NCI-H510A treated with DMSO at 0.1 percent for 48 hours (cell line): ENCODE measurements around the gene GLRX5.
A peak's percentile ranks its signal among the peaks of the same experiment; 100 is the strongest.

ENCODE experiments used
- DNase-seq: peaks from one replicate; lab custom pipeline; 2025; lab: John Stamatoyannopoulos, UW

GLRX5 gene

DNA sequence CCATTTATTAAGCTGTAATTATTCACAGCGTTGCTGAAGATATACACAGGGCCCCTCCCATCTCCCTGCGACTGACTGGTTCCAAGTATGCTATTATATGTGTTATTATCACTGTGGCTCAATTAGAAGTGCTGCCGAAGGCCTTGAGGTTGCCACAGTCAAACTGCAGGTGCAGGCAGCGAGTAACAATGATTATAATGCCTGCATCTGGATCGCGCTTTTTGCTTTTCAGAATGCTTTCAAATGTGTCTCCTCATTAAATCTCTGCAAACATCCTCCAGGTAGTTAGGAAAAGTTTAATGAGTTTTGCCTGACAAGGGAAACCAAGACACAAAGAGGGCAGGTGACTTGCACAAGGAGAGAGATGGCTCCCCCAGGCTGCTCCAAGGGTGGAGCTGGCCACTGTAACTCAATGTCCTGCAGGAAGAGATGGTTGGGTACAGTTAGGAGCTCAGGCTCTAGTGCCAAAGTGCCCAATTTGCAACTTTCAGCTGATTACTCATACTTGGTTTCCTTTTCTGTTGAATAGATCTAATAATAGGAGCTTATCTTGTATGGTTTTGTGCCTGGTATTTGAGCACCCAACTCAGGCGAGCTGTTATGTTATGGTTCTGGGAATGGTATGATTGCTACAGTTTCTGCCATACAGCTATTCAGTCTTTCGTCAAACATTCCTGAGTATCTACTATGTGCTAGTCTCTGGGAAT is 16.7 kb upstream of the GLRX5 start:
- DNase-seq: no peak

DNA sequence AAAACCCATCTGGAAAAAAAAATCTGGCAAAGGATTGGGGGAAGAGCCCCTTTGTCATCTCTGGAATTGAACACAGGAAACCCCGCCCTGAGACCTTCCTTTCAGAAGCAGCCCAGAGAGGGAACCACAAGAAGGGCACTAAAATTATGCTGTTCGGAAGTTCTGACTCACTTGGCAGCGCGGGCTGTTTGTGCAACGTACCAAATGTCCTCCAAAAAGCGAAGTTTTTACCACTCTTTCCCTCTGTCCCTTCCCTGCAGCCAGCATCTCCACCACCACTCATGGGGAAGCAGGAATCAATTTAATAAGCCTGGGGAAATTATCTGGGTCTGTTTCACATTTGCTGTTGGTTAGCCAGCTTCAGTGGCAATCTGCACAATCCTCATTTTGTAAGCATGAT is 15.2 kb upstream of the GLRX5 start:
- DNase-seq: no peak

DNA sequence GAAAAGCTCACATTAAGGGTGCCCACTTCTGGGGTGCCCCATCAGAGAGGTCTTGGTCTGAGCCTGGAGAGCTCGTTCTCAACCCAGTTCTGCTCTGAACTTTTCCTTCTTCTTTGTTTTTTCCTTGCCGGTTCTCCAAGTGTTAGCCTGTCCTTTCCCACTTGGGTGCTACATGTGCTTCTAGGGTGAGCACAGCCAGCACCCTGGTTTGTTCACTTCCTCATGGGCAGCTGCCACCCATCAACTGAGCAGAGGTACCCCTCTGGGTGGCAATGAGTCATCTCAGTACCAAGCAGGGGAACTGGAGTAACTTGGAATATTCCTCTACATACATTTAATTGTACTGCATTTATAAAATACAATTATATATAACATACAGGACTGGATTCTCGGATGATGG is 14.5 kb upstream of the GLRX5 start:
- DNase-seq: no peak

DNA sequence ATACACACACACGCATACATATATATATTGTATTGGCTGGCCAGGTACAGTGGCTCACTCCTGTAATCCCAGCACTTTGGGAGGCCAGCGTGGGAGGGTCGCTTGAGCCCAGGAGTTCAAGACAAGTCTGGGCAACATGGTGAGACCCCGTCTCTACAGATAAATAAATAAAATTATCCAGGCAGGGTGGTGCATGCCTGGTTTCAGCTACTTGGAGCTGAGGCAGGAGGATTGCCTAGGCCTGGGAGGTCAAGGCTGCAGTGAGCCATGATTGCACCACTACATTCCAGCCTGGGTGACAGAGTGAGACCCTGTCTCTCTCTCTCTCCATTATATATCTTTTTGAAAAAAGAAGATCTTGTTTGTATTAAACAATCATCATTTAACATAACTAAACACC is 13.8 kb upstream of the GLRX5 start:
- no peak for DNase-seq

DNA sequence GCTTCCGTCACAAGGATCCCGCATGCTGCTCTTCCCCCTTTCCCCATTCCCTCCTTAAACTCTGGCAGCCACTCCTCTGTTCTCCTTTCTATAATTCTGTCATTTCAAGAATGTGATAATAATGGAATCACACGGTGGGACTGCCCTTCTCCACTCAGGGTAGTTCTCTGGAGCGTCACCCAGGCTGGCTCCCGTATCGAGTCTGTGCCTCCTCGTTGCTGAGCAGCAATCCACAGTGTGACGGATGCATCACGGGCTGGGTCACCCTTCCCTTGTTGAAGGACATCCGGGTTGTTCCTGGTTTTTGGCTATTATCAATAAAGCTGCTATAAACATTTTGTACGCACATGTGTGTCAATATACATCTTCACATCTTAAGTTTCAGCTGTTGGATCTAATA is 12.7 kb upstream of the GLRX5 start:
- DNase-seq: no peak

DNA sequence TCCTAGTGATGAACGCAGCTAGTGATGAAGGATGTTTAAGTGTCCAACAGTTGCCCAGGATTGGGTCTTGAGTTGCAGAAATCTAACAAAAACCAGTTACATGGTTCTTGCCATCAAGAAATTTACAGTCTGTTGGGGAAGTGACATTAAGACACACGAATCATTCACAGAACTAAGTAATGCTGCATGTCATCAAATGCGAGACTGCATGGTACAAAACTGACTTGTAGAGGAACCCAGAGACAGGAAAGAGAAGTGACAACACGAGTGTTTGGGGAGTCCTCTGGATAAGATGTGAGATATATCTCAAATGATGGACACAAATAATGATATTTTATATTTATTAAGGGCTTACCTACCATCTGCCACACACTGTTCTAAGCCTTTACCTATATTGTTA is 12.3 kb upstream of the GLRX5 start:
- no peak for DNase-seq

DNA sequence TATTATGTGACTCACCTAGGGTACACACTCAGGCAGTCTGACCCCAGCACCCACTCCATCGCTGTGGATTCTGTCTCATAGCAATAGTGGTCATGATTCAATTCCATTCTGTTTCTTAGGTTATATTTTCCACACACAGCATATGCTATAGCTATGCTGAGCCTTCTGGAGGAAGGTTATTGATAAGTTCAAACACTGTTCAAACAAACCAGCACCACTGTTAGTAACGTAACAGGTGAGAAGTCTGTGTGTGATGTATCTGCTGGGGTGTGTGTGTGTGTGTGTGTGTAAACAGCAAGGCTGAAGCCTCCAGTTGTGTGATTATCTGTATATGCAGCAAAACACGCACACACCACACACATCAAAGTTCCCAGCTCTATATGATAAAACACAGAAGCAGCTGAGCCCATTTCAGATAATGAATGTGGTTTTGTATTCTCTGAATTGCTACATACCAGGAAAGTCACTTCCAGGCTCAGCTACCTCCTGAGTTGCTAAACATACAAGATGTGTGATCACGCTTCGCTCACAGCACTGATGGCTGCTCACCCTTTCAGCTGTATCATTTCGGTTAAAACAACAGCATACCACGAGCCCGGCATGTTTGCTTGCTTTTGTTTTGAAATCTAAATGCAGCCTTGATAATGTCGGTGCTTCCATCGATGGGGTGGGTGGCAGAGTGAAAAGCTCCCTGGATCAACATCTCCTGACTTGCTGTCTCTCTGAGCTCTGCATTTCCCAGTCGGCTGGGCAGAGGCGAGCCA is 11.6 kb upstream of the GLRX5 start:
- DNase-seq: no peak

DNA sequence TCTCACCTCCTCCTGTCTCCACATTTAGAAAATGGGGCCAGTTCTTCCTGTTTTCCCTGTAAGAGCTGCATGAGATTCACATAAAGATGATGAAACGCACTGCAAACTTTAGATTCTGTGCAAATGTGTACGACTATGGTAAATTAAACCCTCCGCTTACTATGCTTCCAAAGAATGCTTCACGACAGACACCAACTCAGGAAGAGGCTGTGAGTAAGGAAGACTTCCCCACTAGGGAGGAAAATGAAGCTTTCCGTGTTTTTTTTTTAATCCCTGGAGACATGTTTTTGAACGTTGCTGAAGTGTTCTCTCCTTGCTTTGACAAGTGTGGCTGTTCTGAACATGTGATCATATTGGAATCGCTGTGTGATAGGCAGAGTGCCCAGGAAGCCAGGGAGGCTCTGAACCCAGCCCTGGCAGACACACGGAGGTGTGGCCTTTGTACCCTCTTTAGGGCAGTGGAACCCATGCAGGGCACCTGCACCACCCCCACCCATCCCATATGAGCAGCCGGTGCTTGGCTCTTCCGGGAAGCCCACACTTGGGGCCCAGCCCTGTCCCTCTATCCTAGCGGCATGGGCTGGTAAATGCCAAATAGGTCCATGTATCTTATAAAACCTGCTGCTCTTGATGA is 10.9 kb upstream of the GLRX5 start:
- peak; percentile 52 for DNase-seq

DNA sequence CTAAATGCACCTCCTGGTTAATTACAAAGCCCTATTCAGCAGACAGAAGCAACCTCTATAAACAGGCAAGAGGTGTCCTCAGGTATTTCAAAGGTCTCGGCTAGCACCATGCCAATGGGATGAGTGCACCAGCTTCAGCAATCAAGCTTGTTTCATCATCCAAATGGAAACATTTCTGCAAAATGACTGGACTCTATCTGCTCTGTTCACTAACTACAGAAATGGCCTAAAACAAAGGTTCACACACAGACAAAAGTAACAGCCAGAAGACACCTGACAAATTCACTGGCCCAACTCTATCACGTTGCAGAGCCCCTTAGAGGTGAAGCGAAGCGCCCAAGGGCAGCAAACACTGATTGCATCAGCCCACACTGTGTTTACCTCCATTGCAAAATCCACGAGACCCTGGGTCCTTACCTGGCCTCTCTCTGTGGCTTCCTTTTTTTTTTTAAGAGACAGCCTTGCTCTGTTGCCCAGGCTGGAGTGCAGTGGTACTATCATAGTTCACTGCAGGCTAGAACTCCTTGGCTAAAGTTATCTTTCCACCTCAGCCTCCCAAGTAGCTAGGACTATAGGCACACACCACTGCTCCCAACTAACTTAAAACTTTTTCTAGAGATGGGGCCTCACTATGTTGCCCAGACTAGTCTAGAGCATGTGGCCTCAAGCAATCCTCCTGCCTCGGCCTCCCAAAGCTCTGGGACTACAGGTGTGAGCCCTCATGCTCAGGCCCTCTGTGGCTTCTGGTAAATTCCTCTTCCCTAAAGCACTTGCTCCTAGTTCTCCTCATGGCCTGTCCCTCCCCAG is 9.9 kb upstream of the GLRX5 start:
- no peak for DNase-seq

DNA sequence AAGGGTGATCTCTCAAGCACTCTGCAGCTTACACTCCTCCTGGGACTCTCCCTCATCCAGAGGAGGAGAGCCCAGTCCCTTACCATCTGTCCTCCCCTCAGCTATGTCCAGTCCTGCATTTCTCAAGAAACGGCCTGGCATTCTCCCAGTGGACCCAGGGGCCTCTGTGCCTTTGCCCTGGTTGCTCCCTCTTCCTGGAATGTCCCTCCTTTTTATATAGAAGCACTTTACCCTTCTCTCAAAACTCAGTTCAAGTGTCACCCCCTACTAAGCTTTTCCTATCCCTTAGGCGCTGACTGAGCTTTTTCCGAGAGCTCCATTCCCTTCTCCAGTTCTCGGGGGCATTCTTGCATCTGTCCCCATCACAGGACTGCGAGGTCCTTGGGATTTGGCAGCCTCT is 8.9 kb upstream of the GLRX5 start:
- no peak for DNase-seq

DNA sequence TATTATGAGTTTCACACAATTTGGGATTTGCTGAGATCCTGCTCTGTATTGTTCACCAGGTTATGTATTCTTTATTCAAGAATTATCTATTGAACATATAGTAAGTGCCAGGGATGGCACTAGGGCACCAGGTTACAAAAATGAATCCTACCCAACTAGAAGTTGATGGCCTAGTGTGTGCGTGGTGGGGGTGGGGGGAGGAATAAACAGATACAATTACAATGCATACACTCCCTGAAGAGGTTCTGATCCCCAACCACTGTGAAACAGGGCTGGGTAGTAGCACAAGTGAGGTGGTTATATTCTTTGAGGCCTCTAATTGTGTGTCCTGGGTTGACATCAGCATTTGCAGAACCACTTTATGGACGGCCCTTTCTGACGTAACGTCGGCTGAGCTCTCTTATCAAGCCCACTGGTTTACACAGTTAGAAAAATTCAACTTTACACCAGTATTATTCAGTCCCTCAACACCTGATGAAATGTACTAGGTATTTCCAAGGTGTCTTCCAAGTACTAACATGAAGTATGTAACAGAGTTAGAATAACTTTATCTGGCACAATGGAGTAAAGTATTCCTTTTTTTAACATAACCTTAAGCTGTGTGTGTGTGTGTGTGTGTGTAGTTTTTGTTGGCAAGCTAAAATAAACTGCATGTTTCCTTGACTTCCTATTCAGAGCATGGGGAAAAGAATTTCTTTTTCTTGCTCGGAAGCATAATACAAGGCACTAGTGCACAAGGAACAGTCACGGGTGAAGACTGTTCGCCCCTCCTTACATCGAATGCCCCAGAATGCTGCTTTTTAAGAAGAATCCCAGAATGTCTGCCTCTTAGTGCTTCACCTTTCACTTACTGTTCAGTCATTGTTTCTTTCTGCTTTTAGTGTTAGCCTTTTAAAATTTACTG is 8.1 kb upstream of the GLRX5 start:
- no peak for DNase-seq

DNA sequence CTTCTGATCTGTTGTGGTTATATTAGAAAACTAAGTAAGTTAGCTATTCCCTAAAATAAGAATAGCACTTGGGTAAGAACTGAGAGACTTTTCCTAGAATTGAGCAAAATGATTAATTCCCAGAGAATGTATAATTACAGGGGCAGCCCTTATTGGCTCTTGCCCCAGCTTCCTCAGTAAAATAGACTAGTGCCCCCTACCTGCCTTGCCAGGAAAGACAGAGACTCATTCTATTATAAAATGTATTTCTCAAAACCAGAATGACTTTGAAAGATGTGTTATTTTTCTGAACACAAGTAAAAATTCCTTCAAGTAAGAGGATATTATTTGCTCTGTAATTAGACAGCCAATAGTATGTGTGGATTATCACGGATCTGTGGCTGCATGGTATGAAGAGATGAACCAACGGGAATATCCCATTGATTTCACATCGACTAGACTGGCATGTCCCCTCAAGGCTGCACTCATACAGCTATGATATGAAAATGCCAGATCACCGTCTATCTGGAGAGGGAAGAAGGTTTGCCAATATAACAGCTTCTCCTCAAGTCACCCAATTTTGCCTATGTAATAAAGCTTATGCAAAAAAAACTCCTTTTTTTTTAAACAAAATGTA is 7.4 kb upstream of the GLRX5 start:
- DNase-seq: peak; percentile 16

DNA sequence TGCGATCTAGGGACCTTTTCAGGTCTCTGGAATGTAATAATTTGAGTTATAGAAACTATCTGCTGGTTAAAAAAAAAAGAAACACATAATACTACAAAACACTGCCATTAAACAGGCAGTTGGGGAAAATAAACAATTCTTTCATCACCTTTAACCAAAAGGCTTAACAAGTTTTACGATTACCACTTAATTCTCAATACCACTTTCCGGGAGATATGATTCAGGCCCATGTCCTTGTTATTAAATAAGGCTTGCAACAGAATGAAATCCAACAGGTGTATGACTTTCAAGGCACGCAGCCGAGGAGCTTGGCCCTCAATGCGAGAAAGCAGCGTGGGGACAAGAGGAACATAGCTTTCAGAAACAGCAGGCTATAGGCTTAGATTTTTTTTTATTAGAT is 5.6 kb upstream of the GLRX5 start:
- DNase-seq: no peak

DNA sequence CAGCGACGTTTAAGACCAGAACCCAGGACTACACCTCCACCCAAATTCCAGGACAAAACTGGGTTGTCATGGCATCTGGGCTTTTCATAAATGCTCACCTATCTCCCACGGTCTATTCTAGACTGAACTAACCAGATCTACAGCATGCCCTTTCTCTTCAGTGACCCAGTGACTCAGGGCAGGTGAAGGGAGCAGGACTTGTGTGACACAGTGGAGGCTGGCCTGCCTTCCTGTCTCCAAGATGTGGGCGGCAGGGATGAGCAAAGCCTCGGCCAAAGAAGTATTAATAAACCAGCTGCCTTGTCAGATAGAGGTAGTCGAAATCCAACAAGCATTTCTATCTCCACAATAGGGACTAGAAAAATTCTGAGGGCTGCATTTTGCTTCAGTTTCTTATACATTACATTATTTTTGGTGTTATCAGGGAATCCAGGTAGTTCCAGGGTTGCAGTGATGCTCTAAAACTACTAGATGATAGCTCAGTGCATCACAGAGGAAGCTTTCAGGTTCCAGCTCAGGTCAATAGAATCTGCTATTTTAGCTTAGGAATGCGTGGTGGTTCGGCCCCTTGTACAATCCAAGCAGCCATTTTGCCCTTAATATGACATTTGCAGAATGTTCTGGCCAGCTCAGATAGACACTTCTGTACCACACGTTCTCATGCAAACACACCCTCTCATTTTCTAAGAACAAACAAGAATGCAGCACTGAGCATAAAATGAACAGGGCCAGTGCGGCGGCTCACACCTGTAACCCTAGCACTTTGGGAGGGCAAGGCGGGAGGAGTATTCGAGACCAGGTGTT is 4.2 kb upstream of the GLRX5 start:
- DNase-seq: no peak

DNA sequence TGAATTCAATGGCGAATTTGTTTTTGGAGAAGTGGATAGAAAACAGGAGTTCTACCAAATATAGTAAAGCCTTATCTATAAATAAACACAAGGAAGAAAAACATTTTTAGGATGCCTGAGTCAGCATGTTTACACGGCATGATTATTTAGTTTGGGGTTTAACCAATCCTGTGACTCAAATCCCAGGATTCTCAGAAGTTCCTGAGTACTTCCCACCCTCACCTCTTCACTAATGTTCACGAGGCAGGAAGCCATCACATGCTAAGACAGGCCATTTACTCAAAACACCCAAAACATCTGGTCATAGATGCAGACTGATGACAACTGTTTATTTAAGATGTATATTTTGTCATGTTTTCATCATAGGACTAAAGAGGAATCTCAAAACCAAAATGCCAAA is 3.4 kb upstream of the GLRX5 start:
- DNase-seq: no peak

DNA sequence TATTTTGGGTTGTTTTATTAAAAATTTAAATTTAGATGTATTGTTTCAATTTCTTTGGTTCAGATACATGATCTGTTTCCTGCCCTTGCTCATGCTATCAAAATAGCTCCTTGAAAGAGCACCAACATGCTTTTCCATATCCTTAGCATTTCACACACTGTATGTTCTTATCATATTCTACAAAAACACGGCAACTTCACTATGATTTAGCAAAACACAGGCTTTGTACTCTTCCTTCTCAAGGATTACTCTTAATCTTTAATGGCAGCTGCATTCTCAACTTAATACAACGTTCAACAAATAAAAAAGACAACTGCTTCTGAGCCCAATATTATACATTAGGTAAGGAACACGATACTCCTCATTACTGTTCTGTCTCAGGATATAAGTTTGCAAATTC is 2.9 kb upstream of the GLRX5 start:
- no peak for DNase-seq

DNA sequence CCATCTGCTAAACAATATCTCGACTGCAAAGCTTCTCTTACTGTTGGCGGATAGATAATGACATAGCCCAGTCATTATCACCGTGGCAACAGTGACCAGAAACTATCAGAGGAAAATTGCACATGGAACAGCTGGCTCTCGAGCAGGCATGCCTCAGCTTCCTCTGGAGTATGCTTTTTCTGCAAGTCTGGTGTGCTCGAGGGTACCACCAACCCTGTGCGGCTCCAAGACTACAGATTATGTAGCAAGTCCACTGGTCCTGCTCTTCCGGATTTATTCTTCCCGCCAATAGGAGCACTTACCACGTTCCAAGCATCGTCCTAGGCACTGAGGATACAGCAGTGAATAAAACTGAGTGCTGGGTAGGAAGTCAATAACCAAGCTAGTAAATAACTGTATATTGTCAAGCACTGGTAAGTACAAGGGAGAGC is 1.4 kb upstream of the GLRX5 start:
- no peak for DNase-seq

DNA sequence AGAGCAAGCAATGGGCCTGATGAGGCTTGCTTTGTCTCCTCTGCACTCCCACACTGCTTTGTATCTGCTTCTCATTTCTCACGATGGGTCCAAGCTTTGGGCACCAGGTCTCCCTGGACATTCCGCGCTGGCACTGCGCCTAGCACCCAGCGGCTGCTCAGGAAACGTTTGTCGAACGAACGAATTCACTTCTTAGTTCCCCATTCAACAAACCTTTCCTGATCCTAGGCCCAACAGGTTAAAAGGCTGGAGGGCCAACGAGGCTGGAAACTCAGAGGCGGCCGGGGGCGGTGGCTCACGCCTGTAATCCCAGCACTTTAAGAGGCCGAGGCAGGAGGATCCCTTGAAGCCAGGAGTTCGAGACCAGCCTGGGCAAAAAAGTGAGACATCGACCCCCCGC is 1.0 kb upstream of the GLRX5 start:
- DNase-seq: no peak

DNA sequence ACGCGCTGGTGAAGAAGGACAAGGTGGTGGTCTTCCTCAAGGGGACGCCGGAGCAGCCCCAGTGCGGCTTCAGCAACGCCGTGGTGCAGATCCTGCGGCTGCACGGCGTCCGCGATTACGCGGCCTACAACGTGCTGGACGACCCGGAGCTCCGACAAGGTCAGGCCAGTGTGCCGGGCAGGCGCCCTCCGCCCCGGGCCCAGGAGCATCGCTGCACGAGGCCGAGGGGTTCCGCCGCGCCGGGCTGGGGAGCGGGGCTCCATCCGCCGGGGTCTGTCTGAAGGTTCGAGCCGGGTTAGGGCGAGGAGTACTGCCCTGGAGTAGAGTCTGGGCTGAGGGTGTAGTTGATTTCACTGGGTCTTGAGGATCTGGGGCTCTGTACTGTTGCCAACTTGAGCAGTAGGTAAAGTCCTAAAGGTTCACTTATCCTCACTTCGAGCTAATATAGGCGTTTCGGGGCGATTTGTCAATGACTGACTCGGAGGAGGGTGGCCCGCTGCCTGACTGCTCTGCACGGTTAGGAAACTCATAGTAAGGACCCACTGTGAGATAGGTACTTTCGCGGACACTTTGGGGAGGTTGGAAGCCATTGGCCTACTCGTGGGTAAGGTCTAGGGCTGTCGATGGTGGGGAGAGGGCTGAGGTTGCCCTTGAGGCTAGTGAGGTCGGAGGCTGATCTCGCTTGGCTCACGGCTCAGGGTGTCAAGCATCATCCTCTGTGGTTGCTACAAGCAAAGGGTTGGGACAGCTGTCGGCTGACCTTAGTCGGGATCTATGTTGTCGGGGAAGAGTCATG is 574 bp downstream of the GLRX5 start:
- DNase-seq: no peak
